H1 (cell line): Measurements from ENCODE around the gene STAT5A. TPM values are rescaled to one million over a fixed set of nuclear protein-coding genes. Genes with fewer than 3 reads are reported as not detected.

Source experiments
- CTCF ChIA-PET: fragments of 300-600 bp; sonication (Branson Sonifier 250); formaldehyde crosslinking; loops from one replicate; lab custom pipeline; 2021; ENCODE audit not compliant: partially characterized antibody; lab: Charles Lee
- POLR2A ChIA-PET: fragments of 300-600 bp; sonication (Branson Sonifier 250); formaldehyde crosslinking; loops from one replicate; lab custom pipeline; 2021; ENCODE audit warnings: inconsistent platforms; ENCODE audit not compliant: partially characterized antibody; lab: Charles Lee
- DNase-seq, 2 experiments: peaks; one replicate each; pipeline versions ENCODE4 v3.0.0 to v3.0.0-alpha.2; 2010 to 2022; ENCODE audit warnings: low spot score in 2 of 2, low read depth in 1 of 2, mixed read lengths in 1 of 2
- FAIRE-seq: peaks from 2 replicates; lab custom pipeline; 2011; peaks lifted over from hg19 to GRCh38; lab: Jason Lieb, UNC
- H2AFZ ChIP-seq: 2 replicates; pipeline ENCODE4 v1.8.1; 2012; ENCODE audit warnings: low read length, inconsistent platforms
- H2AK5ac ChIP-seq: 2 replicates; pipeline ENCODE4 v1.6.1; 2013; ENCODE audit warnings: low read depth, low read length
- H2BK120ac ChIP-seq: replicated peaks from 2 replicates; pipeline ENCODE3; 2013; ENCODE audit warnings: low read depth, low read length, inconsistent platforms
- H2BK12ac ChIP-seq: 2 replicates; pipeline ENCODE4 v1.6.1; 2013; ENCODE audit warnings: low read depth, low read length
- H2BK15ac ChIP-seq: 2 replicates; pipeline ENCODE4 v1.6.1; 2013; ENCODE audit warnings: low read length
- H2BK20ac ChIP-seq: 2 replicates; pipeline ENCODE4 v1.6.1; 2013; ENCODE audit warnings: low read length
- H2BK5ac ChIP-seq: 2 replicates; pipeline ENCODE4 v1.6.1; 2013; ENCODE audit warnings: low read depth, low read length
- H3K14ac ChIP-seq: 2 replicates; pipeline ENCODE4 v1.6.1; 2013; ENCODE audit warnings: inconsistent platforms; ENCODE audit not compliant: insufficient read length
- H3K18ac ChIP-seq: 2 replicates; pipeline ENCODE4 v1.6.1; 2013; ENCODE audit warnings: low read length; ENCODE audit errors: extremely low read depth
- H3K23ac ChIP-seq: 2 replicates; pipeline ENCODE4 v1.6.1; 2013; ENCODE audit warnings: inconsistent platforms; ENCODE audit not compliant: insufficient read length
- H3K23me2 ChIP-seq: 2 replicates; pipeline ENCODE4 v1.6.1; 2013; ENCODE audit warnings: low read depth, low read length
- H3K27ac ChIP-seq: 2 replicates; pipeline ENCODE4 v1.6.1; 2011; ENCODE audit warnings: low read depth, low read length, inconsistent platforms
- H3K27me3 ChIP-seq, 4 experiments: replicated peaks in 1 of 4; 1 replicate in 1 of 4; 2 replicates in 3 of 4; pipeline versions ENCODE4 v1.6.1 to v1.8.1; 2011 to 2013; ENCODE audit warnings: low read length in 3 of 4, mild to moderate bottlenecking in 3 of 4, inconsistent platforms in 2 of 4, mixed read lengths in 2 of 4, moderate library complexity in 1 of 4; ENCODE audit not compliant: control insufficient read depth in 3 of 4, insufficient read depth in 3 of 4; ENCODE audit errors: extremely low read depth in 1 of 4
- H3K36me3 ChIP-seq, 4 experiments: 2 replicates each; pipeline versions ENCODE4 v1.6.1 to v1.8.1; 2011 to 2013; ENCODE audit warnings: mild to moderate bottlenecking in 4 of 4, low read length in 3 of 4, moderate library complexity in 2 of 4, control low read depth in 1 of 4, inconsistent platforms in 1 of 4; ENCODE audit not compliant: insufficient read depth in 4 of 4, control insufficient read depth in 2 of 4
- H3K4ac ChIP-seq: replicated peaks from 2 replicates; pipeline ENCODE3; 2013; ENCODE audit warnings: low read length, low read depth, mixed read lengths, inconsistent platforms; ENCODE audit not compliant: insufficient read length
- H3K4me1 ChIP-seq, 4 experiments: replicated peaks in 1 of 4; 1 replicate in 1 of 4; 2 replicates in 3 of 4; pipeline versions ENCODE4 v1.6.1 to v1.8.1; 2011 to 2013; ENCODE audit warnings: low read length in 3 of 4, inconsistent platforms in 2 of 4, mixed read lengths in 1 of 4; ENCODE audit not compliant: insufficient read depth in 4 of 4, control insufficient read depth in 3 of 4
- H3K4me2 ChIP-seq, 2 experiments: 2 replicates each; pipeline versions ENCODE4 v1.6.1 to v1.8.1; 2011 to 2013; ENCODE audit warnings: low read depth in 2 of 2, low read length in 2 of 2, control low read depth in 1 of 2, inconsistent platforms in 1 of 2, mild to moderate bottlenecking in 1 of 2; ENCODE audit not compliant: insufficient read depth in 1 of 2
- H3K4me3 ChIP-seq, 4 experiments: fragments of 200-600, 300-600 bp in 1 of 4; sonication (generic), shearing (Covaris generic), sonication (Bioruptor Twin) in 1 of 4; 2 replicates each; pipeline versions ENCODE4 v1.5.1 to v1.8.1; 2011 to 2016; ENCODE audit warnings: low read length in 4 of 4, low read depth in 3 of 4, control low read depth in 2 of 4, inconsistent platforms in 2 of 4, mild to moderate bottlenecking in 2 of 4, mixed read lengths in 1 of 4, moderate library complexity in 1 of 4; ENCODE audit not compliant: insufficient read depth in 2 of 4; ENCODE audit errors: extremely low read depth in 1 of 4
- H3K56ac ChIP-seq: replicated peaks from 2 replicates; pipeline ENCODE3; 2013; ENCODE audit warnings: low read depth, mild to moderate bottlenecking, mixed read lengths, low read length, inconsistent platforms; ENCODE audit not compliant: insufficient read length
- H3K79me1 ChIP-seq: 2 replicates; pipeline ENCODE4 v1.6.1; 2013; ENCODE audit warnings: low read depth, low read length, control low read depth
- H3K79me2 ChIP-seq, 2 experiments: 2 replicates each; pipeline versions ENCODE4 v1.6.1 to v1.8.1; 2012 to 2013; ENCODE audit warnings: low read length in 2 of 2, mild to moderate bottlenecking in 2 of 2, inconsistent platforms in 1 of 2; ENCODE audit not compliant: insufficient read depth in 2 of 2, control insufficient read depth in 1 of 2
- H3K9ac ChIP-seq, 4 experiments: replicated peaks in 1 of 4; 1 replicate in 1 of 4; 2 replicates in 3 of 4; pipeline versions ENCODE4 v1.6.1 to v1.8.1; 2011 to 2013; ENCODE audit warnings: low read depth in 3 of 4, low read length in 3 of 4, control low read depth in 2 of 4, mild to moderate bottlenecking in 2 of 4, moderate library complexity in 2 of 4, inconsistent platforms in 1 of 4; ENCODE audit errors: extremely low read depth in 1 of 4
- H3K9me3 ChIP-seq, 2 experiments: 2 replicates each; pipeline versions ENCODE4 v1.6.1 to v1.8.1; 2012 to 2013; ENCODE audit warnings: mild to moderate bottlenecking in 2 of 2, moderate library complexity in 2 of 2, control low read depth in 1 of 2, inconsistent platforms in 1 of 2, low read depth in 1 of 2, low read length in 1 of 2, mixed read lengths in 1 of 2; ENCODE audit not compliant: insufficient read depth in 2 of 2
- H4K20me1 ChIP-seq, 2 experiments: replicated peaks in 1 of 2; 2 replicates each; pipeline versions ENCODE3 to v1.8.1; 2011 to 2013; ENCODE audit warnings: inconsistent platforms in 2 of 2, low read length in 2 of 2, mild to moderate bottlenecking in 1 of 2; ENCODE audit not compliant: insufficient read depth in 2 of 2, control insufficient read depth in 1 of 2
- H4K5ac ChIP-seq: 2 replicates; pipeline ENCODE4 v1.6.1; 2013; ENCODE audit warnings: low read length, low read depth, mixed read lengths, inconsistent platforms; ENCODE audit not compliant: insufficient read length
- H4K8ac ChIP-seq: 2 replicates; pipeline ENCODE4 v1.8.0; 2013; ENCODE audit warnings: mild to moderate bottlenecking, moderate library complexity, low read length, inconsistent platforms; ENCODE audit not compliant: insufficient read depth; ENCODE audit errors: extremely low read depth
- H4K91ac ChIP-seq: replicated peaks from 2 replicates; pipeline ENCODE3; 2013; ENCODE audit warnings: low read length, mixed read lengths, inconsistent platforms; ENCODE audit not compliant: insufficient read length
- WGBS, 2 experiments: shearing (Covaris generic) in 1 of 2; methylation state at CpG; one replicate each; pipeline versions ENCODE4 v1.1.6 to v1.1.7; 2013 to 2015; ENCODE audit warnings: low lambda C conversion rate in 2 of 2, mixed read lengths in 2 of 2, inconsistent platforms in 1 of 2, low coverage in 1 of 2, missing lambda C conversion rate in 1 of 2; ENCODE audit not compliant: insufficient replicate concordance in 2 of 2, insufficient coverage in 1 of 2, insufficient read length in 1 of 2; ENCODE audit errors: extremely low coverage in 1 of 2, missing lambda C conversion rate in 1 of 2; 5-methylcytosine and 5-hydroxymethylcytosine counted together
- polyA plus RNA-seq, 7 experiments: library from polyadenylated mRNA; depleted of rRNA in 3 of 7; stranded (reverse) in 5 of 7; unstranded in 2 of 7; fragments of >200 nt in 5 of 7; fragments of 200-250 nt in 2 of 7; gene quantifications; 1 replicate in 5 of 7; 2 replicates in 1 of 7; 4 replicates in 1 of 7; pipeline versions ENCODE4 v1.2.1 to v1.2.3, GENCODE V29; 2011 to 2013; ENCODE audit warnings: missing spikeins in 2 of 7, mixed read lengths in 2 of 7
- total RNA-seq: library from RNA; stranded (reverse); fragmentation: NEBNext Ultra II Directional; extraction: Animal tissue kit (Norgen Biotek cat#: 25700); gene quantifications from 2 replicates; pipeline ENCODE4 v1.2.1, GENCODE V29; 2021

STAT5A gene
- total and polyA plus RNA-seq, 2 of the 8 experiments (the other 6 are each of a cell fraction or from before 2014, with no cell fraction given): 4.2 to 5.4 TPM

DNA sequence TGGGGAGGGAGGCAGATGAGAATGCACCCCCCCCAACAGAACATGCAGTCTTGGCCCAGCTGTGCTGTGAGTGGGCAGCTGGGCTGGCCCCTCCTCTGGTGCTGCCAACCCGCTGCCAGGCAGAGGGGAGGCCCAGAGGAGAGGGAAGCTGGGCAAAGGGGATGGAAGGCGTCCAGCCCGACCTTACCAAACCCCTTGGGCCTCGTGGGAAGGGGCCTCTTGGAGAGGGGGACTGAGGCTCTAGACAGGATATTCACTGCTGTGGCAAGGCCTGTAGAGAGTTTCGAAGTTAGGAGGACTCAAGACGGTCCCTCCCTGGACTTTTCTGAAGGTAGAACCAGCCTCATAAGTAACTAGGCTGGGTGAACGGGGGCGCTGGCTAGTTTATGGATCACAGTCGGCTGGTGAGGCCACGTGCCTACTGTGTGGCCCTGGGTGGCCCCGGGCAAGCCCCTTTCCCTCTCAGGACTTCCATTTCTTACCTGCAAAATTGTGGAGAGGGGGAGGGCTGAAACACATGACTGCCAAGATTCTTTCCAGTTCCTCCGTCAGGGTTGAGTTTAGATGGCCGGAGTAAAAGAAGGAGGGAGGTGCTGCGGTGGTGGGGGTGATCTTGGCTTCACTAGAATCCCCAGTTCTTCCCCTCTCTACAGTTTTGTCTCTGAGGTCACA is 857 bp upstream of the STAT5A start:
- ChIA-PET POLR2A (interaction anchor here (0.8 to 2.1 kb wide), 6 partner anchors 10 to 93 kb away, joined by 3 to 7 read pairs (median 4); partner anchors contain the start of gene GHDC), CTCF (interaction anchor here (0.6 to 1.7 kb wide), 3 partner anchors 21 to 199 kb away, joined by 3 to 4 read pairs (median 4); no protein-coding TSS in a partner anchor)
- H3K79me2 ChIP-seq: no peaks in the 10 kb centered on the region

More for the DNA sequence above, 857 bp upstream of the STAT5A start:
- Histone ChIP-seq H2BK120ac (no peak overlapping the region), H4K91ac (no peak overlapping the region), H3K4me1 (peaks cover 0 to 15% (median 12%) of the 10 kb centered on the region in 4 experiments; a peak in 5 of 7 replicates), H2BK20ac (peak overlapping the region; percentile 82; the same call in 1 of the 2 replicates), H4K8ac (peak overlapping the region; percentile 93), H3K4me2 (peak overlapping the region; percentile 5 to 64; a peak in 2 of 4 replicates), H3K27me3 (peaks cover 7 to 30% (median 25%) of the 10 kb centered on the region in 4 experiments), H3K4me3 (peak overlapping the region in 3 of 4 experiments; percentile 29 to 65 (median 38); a peak in 4 of 8 replicates), H2BK15ac (0 out of 2 replicates have a peak overlapping the region, but pooled peaks have one; percentile 72), H4K5ac (no peak overlapping the region), H3K14ac (no peak overlapping the region), H3K79me1 (no peaks in the 10 kb centered on the region), H3K9me3 (no peaks in the 10 kb centered on the region), H3K23ac (no peak overlapping the region), H2BK12ac (peak overlapping the region; percentile 68; the same call in 1 of the 2 replicates), H2AFZ (no peak overlapping the region; the same call in 1 of the 2 replicates), H3K18ac (peak overlapping the region; percentile 71), H4K20me1 (no peaks in the 10 kb centered on the region), H2BK5ac (no peak overlapping the region), H3K56ac (no peak overlapping the region), H3K23me2 (no peaks in the 10 kb centered on the region; the same call in 1 of the 2 replicates), H3K4ac (no peak overlapping the region), H2AK5ac (no peak overlapping the region), H3K9ac (no peak overlapping the region), H3K36me3 (no peaks in the 10 kb centered on the region), H3K27ac (no peak overlapping the region)
- 74% methylated on average over 11 of the region's 14 CpGs; no CpG with 5 or more reads in 1 of the 2 experiments for WGBS, 2 experiments
- DNase-seq: no peak
- no peak for FAIRE-seq
